HG03095 (cell line): Measurements from ENCODE around the gene OTOA.
"Not testable (repeated sequence)": the region's sequence is repeated elsewhere in the genome, so short reads cannot be mapped to it uniquely, and the experiment has no call there.

ENCODE experiments used
- ATAC-seq: cut with Tn5 transposase; IDR thresholded peaks from one replicate; pipeline ENCODE4 v1.9.1; 2021; ENCODE audit warnings: moderate library complexity; ENCODE audit not compliant: unreplicated experiment

OTOA gene

GRCh38 chr16:21667575-21667974 is 3.8 kb downstream of the OTOA start:
- ATAC-seq, result no peak

GRCh38 chr16:21673469-21673868 is 9.7 kb downstream of the OTOA start:
- no peak for ATAC-seq

- not testable (repeated sequence) for ATAC-seq
These were observed 10.7 kb downstream of the OTOA start for GRCh38 chr16:21674456-21674855.

- ATAC-seq, result not testable (repeated sequence)
These were observed 16.9 kb downstream of the OTOA start for GRCh38 chr16:21680714-21681113.

GRCh38 chr16:21683184-21683583 is 19.4 kb downstream of the OTOA start:
- ATAC-seq, result no peak

DNA sequence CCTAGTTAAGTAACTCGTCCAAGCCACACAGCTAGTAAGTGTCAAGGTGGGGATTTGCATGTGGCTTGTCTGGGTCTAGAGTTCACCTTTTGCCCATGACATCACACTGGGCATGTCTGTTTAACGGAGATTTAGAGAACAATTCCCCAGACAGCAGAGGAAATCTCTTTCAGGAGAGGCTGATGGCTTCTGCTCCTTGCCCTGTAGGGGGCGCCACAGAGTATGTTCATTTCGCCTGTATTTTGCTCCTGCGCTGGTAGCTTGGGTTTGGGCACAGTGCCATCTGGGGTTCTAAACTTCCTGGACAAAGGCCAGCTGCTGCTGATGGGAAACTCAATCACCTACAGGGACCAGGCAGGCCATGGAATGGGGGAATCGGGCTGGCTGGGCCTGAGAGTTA is 20.4 kb downstream of the OTOA start:
- ATAC-seq, result no peak

DNA sequence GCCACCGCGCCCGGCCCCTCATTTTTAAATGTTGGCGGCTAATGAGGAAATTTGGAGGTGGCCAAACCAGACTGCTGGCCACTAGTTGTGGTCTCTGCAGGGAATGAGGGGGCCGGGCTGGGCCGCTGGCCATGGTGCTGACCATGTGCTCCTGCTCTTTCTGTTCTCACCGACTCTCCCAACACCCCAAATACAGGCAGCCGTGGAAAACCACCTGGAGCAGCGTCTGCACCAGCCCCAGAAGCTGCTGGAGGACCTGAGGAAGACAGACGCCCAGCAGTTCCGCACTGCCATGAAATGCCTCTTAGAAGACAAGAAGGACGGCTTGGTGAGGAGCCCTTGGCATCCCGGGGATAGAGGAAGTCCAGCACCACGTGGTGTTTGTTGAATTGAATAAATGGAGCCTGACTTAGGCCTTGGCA is 21.3 kb downstream of the OTOA start:
- no peak for ATAC-seq

- no peak for ATAC-seq
These were observed 25.3 kb downstream of the OTOA start for GRCh38 chr16:21689107-21689506.

DNA sequence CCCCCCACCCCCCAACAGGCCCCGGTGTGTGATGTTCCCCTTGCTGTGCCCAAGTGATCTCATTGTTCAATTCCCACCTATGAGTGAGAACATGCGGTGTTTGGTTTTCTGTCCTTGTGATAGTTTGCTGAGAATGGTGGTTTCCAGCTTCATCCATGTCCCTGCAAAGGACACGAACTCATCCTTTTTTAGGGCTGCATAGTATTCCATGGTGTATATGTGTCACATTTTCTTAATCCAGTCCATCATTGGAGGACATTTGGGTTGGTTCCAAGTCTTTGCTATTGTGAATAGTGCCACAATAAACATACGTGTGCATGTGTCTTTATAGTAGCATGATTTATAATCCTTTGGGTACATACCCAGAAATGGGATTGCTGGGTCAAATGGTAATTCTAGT is 27.2 kb downstream of the OTOA start:
- not testable (repeated sequence) for ATAC-seq

- ATAC-seq, result no peak
These were observed 30.8 kb downstream of the OTOA start for GRCh38 chr16:21694609-21695008.

- ATAC-seq, result no peak
These were observed 33.3 kb downstream of the OTOA start for GRCh38 chr16:21697032-21697431.

GRCh38 chr16:21698169-21699032 is 34.6 kb downstream of the OTOA start:
- ATAC-seq, result no peak

DNA sequence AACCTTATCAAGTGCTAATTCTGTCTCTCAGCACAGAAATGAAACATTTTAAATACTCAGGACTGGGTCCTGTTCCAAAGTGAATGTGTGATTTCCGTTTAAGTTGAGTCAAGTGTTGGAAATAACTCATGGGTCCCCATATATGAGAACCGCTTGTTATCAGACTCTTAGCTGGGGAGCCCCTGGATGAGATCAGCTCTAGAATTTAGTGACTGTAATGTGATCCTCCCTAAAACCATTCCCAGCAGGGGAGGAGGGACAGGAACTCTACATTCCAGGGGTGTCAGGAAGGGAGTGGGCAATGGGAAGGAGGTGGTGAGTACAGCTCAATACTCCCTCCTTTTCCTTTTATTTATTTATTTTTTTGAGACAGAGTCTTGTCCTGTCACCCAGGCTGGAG is 37.5 kb downstream of the OTOA start:
- ATAC-seq, result no peak

DNA sequence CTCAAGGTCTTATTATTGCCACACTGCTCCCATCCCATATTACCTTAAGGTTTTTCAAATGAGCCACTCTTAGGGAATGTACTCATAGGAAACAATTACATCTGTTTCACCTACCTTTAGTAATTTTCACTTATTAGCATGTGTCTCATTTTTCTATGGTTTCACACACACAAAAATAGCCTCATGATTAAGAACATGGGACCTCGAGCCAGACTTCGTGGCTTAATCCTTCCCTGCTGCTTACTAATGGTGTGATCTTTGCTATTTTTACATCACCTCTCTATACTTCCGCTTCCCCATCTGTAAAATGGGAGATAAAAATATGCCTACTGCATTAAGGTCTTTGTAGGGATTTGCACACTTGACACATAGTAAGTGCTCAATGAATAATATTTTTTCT is 38.5 kb downstream of the OTOA start:
- ATAC-seq, result no peak

GRCh38 chr16:21703156-21703555 is 39.4 kb downstream of the OTOA start:
- no peak for ATAC-seq

- no peak for ATAC-seq
These were observed 39.9 kb downstream of the OTOA start for GRCh38 chr16:21703589-21704174.

DNA sequence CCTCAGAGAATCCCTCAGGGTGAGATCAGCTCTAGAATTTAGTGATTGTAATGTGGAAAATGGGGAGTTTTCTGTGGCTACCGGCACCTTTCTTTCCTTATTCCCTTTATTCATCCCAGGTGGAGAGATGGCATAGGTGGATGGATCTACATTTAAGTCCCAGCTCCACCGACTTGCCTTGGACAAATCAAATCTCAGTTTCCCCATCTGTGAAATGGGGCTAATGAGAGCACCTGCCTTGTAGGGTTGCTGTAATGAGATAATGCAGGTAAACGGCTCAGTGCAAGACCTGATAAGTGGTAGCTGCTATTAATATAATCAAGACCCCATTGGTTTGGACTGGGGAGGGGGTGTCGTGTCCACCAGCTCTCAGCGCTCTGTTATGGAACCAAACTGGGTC is 40.5 kb downstream of the OTOA start:
- no peak for ATAC-seq

GRCh38 chr16:21704733-21705132 is 41.0 kb downstream of the OTOA start:
- no peak for ATAC-seq

- no peak for ATAC-seq
These were observed 44.9 kb downstream of the OTOA start for GRCh38 chr16:21708533-21709115.

- no peak for ATAC-seq
These were observed 47.2 kb downstream of the OTOA start for GRCh38 chr16:21710938-21711337.

- no peak for ATAC-seq
These were observed 50.0 kb downstream of the OTOA start for GRCh38 chr16:21713549-21714368.

DNA sequence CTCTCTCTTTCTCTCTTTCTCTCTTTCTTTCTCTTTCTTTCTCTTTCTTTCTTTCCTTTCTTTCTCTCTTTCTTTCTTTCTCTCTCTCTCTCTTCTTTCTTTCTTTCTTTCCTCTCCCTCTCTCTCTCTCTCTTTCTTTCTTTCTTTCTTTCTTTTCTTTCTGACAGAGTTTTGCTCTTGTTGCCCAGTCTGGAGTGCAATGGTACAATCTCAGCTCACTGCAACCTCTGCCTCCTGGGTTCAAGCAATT is 50.5 kb downstream of the OTOA start:
- not testable (repeated sequence) for ATAC-seq
